A673 (cell line): ENCODE measurements around the gene KIF3A.

Source experiments
- EZH2 ChIP-seq: fragments of 200-600 bp; sonication (generic); IDR thresholded peaks from 2 replicates; pipeline ENCODE4 v1.6.1; 2017; ENCODE audit warnings: borderline replicate concordance, low read depth, mild to moderate bottlenecking, mixed read lengths, antibody characterized with exemption, low read length; ENCODE audit not compliant: poor library complexity, severe bottlenecking
- TF ChIP-seq, protein P1 (sequence below): fragments of 300-800, 200-600 bp; sonication (generic); conservative IDR thresholded peaks from 2 replicates; pipeline ENCODE4 v1.5.1; 2017; ENCODE audit warnings: low read depth, mild to moderate bottlenecking, antibody characterized with exemption, low read length, moderate library complexity, mixed read lengths

DNA sequence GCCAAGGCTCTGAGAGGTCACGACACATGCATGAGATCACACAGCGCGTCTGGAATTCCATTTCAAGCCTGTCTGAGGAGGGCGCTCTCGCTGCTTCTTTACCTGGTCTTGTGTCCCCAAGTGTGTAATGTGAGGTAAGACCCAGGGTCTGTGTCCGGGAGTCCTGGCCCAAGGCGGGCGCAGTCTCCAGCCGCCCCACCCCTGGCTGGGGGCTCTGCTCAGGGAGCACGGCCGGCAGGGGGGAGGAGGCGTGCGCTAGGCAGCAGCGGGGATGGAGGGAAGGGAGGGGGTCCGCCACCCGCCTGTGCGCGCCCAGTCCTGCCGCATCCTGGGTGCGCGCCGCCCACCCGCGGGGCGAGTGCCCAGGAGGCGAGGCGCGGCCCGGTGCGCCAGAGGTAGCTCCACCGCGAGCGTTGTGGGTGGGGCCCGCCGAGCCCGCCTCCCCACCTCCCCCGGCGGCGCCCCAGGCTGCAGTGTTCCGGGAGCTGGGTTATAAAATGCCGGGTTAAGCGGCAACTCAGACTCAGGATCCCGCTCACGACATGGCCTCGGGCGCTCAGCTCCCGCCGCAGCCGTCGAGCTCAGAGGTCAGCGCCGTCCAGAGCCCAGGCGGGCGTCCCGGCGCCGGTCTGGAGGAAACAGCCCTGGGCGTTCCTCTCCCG, 9.7 kb upstream of the KIF3A start, which contains the start of gene CCNI2:
- TF ChIP-seq, protein P1, sequence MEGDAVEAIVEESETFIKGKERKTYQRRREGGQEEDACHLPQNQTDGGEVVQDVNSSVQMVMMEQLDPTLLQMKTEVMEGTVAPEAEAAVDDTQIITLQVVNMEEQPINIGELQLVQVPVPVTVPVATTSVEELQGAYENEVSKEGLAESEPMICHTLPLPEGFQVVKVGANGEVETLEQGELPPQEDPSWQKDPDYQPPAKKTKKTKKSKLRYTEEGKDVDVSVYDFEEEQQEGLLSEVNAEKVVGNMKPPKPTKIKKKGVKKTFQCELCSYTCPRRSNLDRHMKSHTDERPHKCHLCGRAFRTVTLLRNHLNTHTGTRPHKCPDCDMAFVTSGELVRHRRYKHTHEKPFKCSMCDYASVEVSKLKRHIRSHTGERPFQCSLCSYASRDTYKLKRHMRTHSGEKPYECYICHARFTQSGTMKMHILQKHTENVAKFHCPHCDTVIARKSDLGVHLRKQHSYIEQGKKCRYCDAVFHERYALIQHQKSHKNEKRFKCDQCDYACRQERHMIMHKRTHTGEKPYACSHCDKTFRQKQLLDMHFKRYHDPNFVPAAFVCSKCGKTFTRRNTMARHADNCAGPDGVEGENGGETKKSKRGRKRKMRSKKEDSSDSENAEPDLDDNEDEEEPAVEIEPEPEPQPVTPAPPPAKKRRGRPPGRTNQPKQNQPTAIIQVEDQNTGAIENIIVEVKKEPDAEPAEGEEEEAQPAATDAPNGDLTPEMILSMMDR: peak; percentile 65
- no peak for TF ChIP-seq EZH2
